LoVo (cell line): ENCODE results near the gene IL4.
"Not testable (repeated sequence)": the region's sequence is repeated elsewhere in the genome, so short reads cannot be mapped to it uniquely, and the experiment has no call there.

Source experiments
- DNase-seq: peaks from one replicate; pipeline ENCODE4 v3.0.0-alpha.2; 2016; ENCODE audit warnings: low spot score

Gene IL4

GRCh38 chr5:132674671-132675506, 1.1 kb downstream of the IL4 start:
- DNase-seq: peak; percentile 23

- no peak for DNase-seq
These were observed 2.3 kb downstream of the IL4 start for GRCh38 chr5:132675936-132676689.

- peak; percentile 68 for DNase-seq
These were observed 3.4 kb downstream of the IL4 start for GRCh38 chr5:132677191-132677590.

- DNase-seq: no peak
These were observed 4.1 kb downstream of the IL4 start for GRCh38 chr5:132677682-132678400.

DNA sequence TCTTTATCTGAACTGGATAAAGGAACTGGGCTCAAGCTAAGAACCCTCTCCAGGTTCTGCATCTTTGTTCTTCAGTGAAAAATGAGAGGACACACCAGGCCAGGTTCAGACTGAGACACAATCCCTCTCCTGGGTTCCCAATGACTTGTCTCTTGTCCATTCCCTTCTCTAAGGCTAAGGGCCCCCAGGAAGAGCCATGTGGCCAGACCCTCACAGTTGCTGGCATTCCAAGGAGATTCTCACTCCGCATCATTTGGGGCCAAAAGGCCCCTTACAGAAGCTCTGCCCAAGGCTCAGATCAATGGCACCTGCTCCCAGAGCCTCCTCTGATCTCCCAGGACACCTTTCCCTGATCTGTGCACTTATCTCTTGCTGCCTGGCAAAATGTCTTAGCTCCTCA, 4.9 kb downstream of the IL4 start:
- DNase-seq: no peak

DNA sequence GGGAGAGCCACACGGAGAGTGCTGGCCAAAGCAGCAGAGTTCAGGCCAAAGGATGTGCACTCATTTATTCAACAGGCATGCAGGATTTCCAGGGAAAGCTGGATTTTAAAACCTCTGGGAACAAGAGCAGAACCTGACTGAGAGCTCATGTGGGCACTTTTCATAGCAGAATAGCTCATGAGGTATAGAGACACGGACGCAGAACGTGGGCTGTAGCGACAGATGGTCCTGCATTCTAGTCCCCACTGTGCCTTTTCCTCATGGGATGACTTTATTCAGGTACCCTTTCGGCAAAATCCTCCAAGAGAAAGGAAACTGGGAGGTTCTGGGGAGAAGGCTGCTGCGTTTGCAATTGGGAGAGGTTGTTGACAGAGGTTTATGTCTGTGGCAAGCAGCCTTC, 5.4 kb downstream of the IL4 start:
- DNase-seq: no peak

DNA sequence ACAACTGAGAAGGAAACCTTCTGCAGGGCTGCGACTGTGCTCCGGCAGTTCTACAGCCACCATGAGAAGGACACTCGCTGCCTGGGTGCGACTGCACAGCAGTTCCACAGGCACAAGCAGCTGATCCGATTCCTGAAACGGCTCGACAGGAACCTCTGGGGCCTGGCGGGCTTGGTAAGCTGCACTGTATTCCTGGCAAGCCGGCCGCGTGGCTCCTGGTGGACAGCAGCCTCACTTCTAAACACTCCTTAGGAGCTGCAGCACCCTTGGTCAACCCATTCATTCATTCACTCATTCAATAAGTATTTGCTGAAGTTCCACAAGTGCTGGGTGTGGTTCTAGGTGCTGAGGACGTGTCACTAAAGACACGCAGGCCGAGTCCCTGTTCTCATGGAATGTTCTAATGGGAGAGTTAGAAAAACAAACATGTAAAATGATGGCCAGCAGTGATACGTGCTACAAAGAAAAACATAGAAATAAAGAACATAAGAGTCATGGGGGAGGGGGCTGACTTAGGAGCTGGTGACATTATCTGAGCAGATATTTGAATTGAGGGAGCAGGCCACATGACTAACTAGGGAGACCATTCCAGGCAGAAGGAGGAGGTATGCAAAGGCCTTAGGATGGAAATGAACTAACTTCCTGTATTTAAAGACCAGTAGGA, 6.1 kb downstream of the IL4 start:
- DNase-seq: no peak

GRCh38 chr5:132680780-132681475, 7.1 kb downstream of the IL4 start:
- DNase-seq: no peak

- no peak for DNase-seq
These were observed 7.7 kb downstream of the IL4 start for GRCh38 chr5:132681476-132681831.

DNA sequence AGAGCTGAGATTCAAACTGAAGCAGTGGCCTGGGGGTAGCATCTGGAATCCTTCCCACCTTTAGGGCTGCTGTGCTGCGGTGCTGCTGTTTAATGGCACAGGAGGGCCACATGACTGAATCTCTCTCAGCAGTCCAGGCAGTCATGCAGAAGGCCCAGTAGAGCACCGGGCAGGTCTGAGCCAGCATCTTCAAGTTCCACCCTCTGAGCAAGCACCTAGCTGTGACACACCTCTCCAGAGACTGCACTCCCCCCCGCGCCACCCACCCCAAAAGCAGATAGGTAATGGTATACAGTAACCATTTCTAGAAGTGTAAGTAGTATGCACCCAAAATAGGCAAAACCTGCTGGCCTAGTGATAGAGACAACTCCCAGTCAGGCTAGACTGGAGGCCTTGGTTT, 8.2 kb downstream of the IL4 start:
- DNase-seq: no peak

- DNase-seq: no peak
These were observed 10.7 kb downstream of the IL4 start for GRCh38 chr5:132684491-132684890.

DNA sequence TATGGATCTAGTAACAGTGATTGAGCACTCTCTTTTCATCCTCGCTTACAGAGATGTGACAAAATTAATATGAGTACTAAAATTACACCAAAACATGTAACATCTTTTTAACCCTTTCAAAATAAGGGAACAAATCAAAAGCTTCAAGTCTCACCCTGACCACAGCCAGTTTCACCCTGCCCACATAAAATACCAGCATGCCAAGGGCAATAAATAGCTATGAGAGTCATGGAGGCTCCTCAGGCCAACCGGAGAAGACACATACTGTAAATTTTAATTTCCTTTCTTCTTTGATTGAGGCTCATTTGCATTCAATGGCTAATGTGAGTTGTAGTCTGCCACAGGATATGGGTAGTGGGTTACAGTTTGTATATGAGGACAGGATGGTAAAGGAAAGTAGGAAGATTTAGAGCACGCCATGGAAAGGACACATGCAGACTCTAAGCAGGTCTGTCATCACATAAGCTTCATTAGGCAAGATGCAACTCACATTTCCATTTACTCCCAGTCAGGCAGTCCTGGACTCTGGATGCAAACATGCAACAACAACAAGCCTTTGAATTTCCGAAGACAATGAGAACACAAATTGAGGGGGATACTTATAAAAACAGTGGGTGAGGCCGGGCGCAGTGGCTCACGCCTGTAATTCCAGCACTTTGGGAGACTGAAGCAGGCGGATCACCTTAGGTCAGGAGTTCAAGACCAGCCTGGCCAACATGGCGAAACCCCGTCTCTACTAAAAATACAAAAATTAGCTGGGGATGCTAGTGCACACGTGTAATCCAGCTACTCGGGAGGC, 11.3 kb downstream of the IL4 start:
- DNase-seq: no peak

DNA sequence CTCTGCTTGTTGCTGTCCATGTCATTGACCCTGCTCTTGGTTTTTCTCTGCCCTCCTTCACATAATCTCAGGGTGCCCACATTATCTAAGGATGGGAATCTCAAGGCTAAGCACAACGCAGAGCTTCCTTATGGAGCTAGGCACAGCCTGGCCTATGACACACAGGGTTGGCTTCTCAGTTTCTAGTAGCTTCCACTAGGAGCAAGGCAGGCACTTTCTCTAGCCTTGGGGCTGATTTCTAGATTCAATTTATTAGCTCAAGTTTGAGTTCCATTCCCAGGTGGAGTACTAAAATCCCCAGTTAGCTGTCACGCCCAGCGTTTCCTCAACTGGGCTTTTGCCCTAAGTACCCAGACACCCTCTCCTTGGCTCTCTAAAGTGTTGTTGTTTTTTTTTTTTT, 12.4 kb downstream of the IL4 start:
- no peak for DNase-seq

- no peak for DNase-seq
These were observed 14.2 kb downstream of the IL4 start for GRCh38 chr5:132687995-132688394.

DNA sequence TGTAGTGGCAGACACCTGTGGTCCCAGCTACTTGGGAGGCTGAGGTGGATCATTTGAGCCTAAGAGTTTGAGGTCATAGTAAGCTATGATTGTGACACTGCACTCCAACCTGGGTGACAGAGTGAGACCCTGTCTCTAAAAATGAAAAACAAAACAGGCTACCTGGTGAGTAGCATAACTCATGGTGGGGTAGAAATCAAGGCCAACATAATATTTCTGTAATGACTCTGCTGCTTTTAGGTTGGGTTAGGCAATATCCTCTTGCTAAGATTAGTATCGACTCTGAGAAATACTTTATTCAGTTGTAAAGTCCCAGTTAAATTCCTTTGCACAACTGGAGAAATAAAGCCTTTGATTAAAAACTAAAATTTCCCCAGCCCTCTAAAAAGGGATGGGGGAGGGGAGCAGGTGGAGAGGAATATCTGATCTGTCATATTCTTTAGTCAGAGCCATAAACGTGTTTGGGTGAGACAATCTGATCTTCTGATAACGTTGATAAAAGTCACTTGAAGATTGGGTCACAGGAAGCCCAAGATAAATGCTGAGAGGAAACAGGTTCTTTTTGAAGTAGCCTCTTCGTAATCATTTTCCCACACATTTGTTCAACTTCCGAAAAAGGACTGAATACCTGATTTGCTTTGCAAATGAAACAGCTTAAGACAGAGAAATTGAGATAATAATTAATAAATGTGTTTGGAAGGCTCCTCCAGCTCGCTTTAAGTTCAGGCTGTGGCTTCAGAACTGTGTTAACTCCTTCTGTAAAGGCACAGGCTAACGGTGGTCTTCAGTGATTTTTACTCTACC, 14.9 kb downstream of the IL4 start:
- no peak for DNase-seq

GRCh38 chr5:132689513-132689912, 15.7 kb downstream of the IL4 start:
- no peak for DNase-seq

- DNase-seq: no peak
These were observed 16.4 kb downstream of the IL4 start for GRCh38 chr5:132690156-132690555.

GRCh38 chr5:132691755-132692631, 18.2 kb downstream of the IL4 start:
- DNase-seq: not testable (repeated sequence)

DNA sequence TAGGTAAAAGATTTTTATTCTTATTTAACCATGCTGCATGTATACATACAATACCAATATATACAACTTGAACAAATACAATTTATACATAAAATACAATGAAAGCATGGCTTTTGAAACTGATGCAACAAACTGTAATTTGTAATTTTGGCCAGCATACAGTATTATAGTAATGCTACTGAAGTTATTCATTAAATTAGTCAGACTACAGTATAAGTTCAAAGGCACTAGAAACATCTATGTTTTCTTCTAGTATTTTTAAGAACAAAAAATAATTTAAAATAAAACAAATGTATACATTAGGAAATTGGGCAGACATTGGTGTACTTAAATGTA, 18.8 kb downstream of the IL4 start:
- DNase-seq: no peak
